Activated naive CD4-positive, alpha-beta T cell treated with anti-CD3 and anti-CD28 coated beads, Interleukin-2, amount 50 U/mL, for 24 hours (primary cell): Measurements from ENCODE around the gene DNAAF2.
A peak's percentile ranks its signal among the peaks of the same experiment; 100 is the strongest.
"Not testable (repeated sequence)": the region's sequence is repeated elsewhere in the genome, so short reads cannot be mapped to it uniquely, and the experiment has no call there.

ENCODE experiments used
- H3K27ac Mint-ChIP-seq: one replicate; pipeline ENCODE4 v1.8.0; 2021; ENCODE audit warnings: mild to moderate bottlenecking, mixed read lengths
- H3K27me3 Mint-ChIP-seq: one replicate; pipeline ENCODE4 v1.8.0; 2021; ENCODE audit warnings: mixed read lengths
- H3K36me3 Mint-ChIP-seq: one replicate; pipeline ENCODE4 v1.8.0; 2021; ENCODE audit warnings: mixed read lengths
- H3K4me1 Mint-ChIP-seq: one replicate; pipeline ENCODE4 v1.8.0; 2021; ENCODE audit warnings: mixed read lengths
- H3K4me3 Mint-ChIP-seq: one replicate; pipeline ENCODE4 v1.8.0; 2021; ENCODE audit warnings: mild to moderate bottlenecking, mixed read lengths
- H3K9me3 Mint-ChIP-seq: one replicate; pipeline ENCODE4 v1.8.0; 2021; ENCODE audit warnings: mixed read lengths

Gene DNAAF2

DNA sequence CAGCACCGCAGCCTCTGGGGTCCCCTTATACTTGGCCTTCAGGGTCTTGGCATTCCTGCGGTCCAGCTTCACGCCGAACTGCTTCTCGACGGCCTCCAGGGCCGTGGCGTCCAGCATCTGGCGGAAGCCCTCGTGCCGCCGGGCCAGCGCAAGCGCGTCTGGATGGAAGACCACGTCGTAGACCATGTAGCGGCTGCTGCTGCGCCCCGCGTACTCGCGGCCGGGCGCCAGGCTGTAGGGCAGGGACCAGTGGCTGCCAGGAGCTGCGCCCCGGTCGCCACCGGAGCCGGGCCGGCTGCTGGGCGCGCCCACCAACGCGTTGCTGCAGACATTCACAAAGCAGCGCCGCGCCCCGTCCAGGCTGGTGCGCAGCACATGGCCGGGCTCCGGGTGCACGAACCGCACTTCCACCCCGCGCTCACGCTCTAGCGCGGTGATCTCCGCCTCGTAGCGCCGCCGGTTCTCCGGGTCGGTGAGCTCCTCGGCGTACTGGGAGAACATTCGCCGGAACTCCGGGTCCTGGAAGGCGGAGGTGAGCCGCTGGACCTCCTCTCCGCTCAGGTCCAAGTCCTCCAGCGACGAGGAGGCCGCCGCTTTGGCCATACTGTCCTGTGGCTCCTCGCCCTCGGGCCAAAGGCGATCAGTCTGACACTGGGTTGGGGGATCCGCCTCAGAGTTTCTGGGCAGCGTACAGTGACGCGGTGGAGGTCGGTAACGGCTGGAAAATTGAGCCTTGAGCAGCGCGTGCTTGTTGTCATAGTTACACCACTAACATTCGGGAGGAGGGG, at the start of gene DNAAF2:
Gene DNAAF2, minus strand, starts transcription at position 698 of the 788 bp plus-strand sequence. Its CDS starts 95 bp downstream, at position 603.
- Mint-ChIP-seq H3K4me1 (peaks cover 55% of the 10 kb centered on the region), H3K9me3 (no peaks in the 10 kb centered on the region), H3K4me3 (peak within 1 kb of the TSS; percentile 99)

GRCh38 chr14:49679271-49679670, 44.2 kb upstream of the DNAAF2 start:
- Mint-ChIP-seq H3K9me3 (no peaks in the 10 kb centered on the region), H3K27ac (no peak overlapping the region), H3K36me3 (peaks cover 8% of the 10 kb centered on the region), H3K4me3 (no peak overlapping the region), H3K4me1 (no peaks in the 10 kb centered on the region), H3K27me3 (no peaks in the 10 kb centered on the region)

More for the DNA sequence above, at the start of gene DNAAF2:
- Mint-ChIP-seq H3K27ac (peak within 1 kb of the TSS; percentile 98), H3K27me3 (no peaks in the 10 kb centered on the region), H3K36me3 (peaks cover 11% of the 10 kb centered on the region)

DNA sequence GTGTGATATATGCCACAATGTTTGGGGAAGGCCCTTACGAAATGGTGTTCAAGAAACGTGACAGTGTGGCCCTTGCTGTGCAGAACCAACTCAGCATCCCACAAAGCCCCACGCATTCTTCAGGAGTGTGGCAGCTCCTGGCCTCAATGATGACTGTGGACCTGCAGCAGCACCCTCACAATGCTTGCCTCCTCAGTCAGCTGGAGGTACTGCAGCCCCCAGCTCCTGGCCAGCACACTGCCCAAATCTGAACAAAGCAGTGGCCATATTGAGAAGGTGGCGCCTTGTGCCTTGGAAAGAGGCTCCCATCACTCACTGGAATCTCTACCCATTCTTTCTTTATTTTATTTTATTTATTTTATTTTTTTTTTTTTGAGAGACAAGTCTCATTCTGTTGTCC, 42.6 kb upstream of the DNAAF2 start:
- H3K9me3 Mint-ChIP-seq = no peaks in the 10 kb centered on the region
- H3K4me3 Mint-ChIP-seq = no peak overlapping the region
- no peaks in the 10 kb centered on the region for H3K27me3 Mint-ChIP-seq
- no peak overlapping the region for H3K27ac Mint-ChIP-seq
- no peaks in the 10 kb centered on the region for H3K4me1 Mint-ChIP-seq
- H3K36me3 Mint-ChIP-seq = peaks cover 14% of the 10 kb centered on the region

DNA sequence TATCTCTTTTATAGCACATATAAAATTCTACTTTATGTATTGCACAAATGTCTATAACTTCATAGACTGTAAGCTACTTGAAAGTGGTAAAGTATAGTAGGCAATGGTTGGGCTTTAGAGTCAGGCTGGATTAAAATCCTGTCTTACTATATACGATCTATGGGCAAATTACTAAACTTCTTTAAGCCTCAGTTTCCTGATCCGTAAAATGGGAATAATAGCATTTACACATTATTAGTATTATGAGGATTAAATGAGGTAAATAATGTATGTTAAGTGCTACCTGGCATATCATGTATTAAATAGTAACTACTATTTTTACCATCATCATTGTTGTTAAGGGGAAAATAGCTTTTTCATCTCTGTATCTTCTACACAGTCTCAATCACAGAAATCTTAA, 38.5 kb upstream of the DNAAF2 start:
- Mint-ChIP-seq H3K36me3 (peaks cover 11% of the 10 kb centered on the region), H3K4me3 (no peak overlapping the region), H3K9me3 (no peaks in the 10 kb centered on the region), H3K27me3 (no peaks in the 10 kb centered on the region), H3K4me1 (no peaks in the 10 kb centered on the region), H3K27ac (no peak overlapping the region)

DNA sequence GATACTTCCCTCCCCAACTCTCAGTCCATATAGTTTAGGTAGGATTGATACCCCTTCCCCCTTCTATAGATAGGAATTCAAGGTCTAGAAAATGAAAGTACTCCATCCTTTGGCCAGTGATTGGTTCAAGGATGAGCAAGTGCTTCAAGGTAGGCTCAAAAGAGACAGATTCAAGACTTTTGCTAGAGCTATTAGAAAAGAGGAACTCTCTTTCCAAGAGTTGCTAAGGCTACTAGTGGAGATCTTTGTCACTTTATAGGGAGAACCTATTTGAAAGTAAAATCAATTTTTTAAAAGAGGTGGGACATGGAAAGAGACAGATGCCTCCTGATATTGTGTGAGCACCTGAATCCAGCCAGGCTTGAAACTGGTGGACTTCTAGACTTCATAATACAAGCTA, 35.4 kb upstream of the DNAAF2 start:
- no peak overlapping the region for H3K27ac Mint-ChIP-seq
- peaks cover 11% of the 10 kb centered on the region for H3K36me3 Mint-ChIP-seq
- no peaks in the 10 kb centered on the region for H3K4me1 Mint-ChIP-seq
- no peak overlapping the region for H3K4me3 Mint-ChIP-seq
- no peaks in the 10 kb centered on the region for H3K9me3 Mint-ChIP-seq
- H3K27me3 Mint-ChIP-seq = no peaks in the 10 kb centered on the region

GRCh38 chr14:49659526-49660455, 24.7 kb upstream of the DNAAF2 start:
- Mint-ChIP-seq H3K9me3 (no peaks in the 10 kb centered on the region), H3K4me1 (peaks cover 3% of the 10 kb centered on the region), H3K27me3 (no peaks in the 10 kb centered on the region), H3K4me3 (no peak overlapping the region), H3K36me3 (no peaks in the 10 kb centered on the region), H3K27ac (no peak overlapping the region)

DNA sequence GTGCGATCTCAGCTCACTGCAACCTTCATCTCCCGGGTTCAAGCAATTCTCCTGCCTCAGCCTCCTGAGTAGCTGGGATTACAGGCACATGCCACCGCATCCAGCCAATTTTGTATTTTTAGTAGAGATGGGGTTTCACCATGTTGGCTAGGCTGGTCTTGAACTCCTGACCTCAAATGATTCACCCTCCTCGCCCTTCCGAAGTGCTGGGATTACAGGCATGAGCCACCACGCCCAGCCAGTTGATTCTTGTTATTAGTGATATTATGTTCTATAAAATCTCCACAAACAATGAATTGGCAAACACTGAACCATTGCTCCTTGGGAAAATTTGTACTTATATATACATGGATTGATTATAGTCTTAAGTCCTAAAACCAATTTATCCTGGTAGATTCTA, 22.5 kb upstream of the DNAAF2 start:
- not testable (repeated sequence) for H3K36me3 Mint-ChIP-seq, H3K4me3 Mint-ChIP-seq, H3K9me3 Mint-ChIP-seq, H3K4me1 Mint-ChIP-seq, H3K27me3 Mint-ChIP-seq
- peak overlapping the region; percentile 46 for H3K27ac Mint-ChIP-seq

- Mint-ChIP-seq H3K27me3 (no peaks in the 10 kb centered on the region), H3K9me3 (no peaks in the 10 kb centered on the region), H3K36me3 (peaks cover 2% of the 10 kb centered on the region), H3K4me1 (peaks cover 3% of the 10 kb centered on the region), H3K27ac (no peak overlapping the region), H3K4me3 (no peak overlapping the region)
Measured at GRCh38 chr14:49654511-49654910, 19.5 kb upstream of the DNAAF2 start.

- Mint-ChIP-seq H3K4me3 (no peak overlapping the region), H3K36me3 (peaks cover 2% of the 10 kb centered on the region), H3K9me3 (no peaks in the 10 kb centered on the region), H3K4me1 (peaks cover 3% of the 10 kb centered on the region), H3K27ac (no peak overlapping the region), H3K27me3 (no peaks in the 10 kb centered on the region)
Measured at GRCh38 chr14:49653508-49653907, 18.5 kb upstream of the DNAAF2 start.

GRCh38 chr14:49642163-49642562, 7.1 kb upstream of the DNAAF2 start:
- H3K27me3 Mint-ChIP-seq = no peaks in the 10 kb centered on the region
- no peaks in the 10 kb centered on the region for H3K9me3 Mint-ChIP-seq
- H3K36me3 Mint-ChIP-seq = peaks cover 7% of the 10 kb centered on the region
- peak overlapping the region; percentile 42 for H3K27ac Mint-ChIP-seq
- peak overlapping the region; percentile 2 for H3K4me3 Mint-ChIP-seq
- peaks cover 62% of the 10 kb centered on the region for H3K4me1 Mint-ChIP-seq

GRCh38 chr14:49641697-49642129, 6.7 kb upstream of the DNAAF2 start:
- peaks cover 62% of the 10 kb centered on the region for H3K4me1 Mint-ChIP-seq
- H3K4me3 Mint-ChIP-seq = peak overlapping the region; percentile 2
- no peaks in the 10 kb centered on the region for H3K27me3 Mint-ChIP-seq
- H3K27ac Mint-ChIP-seq = peak overlapping the region; percentile 42
- H3K36me3 Mint-ChIP-seq = peaks cover 9% of the 10 kb centered on the region
- no peaks in the 10 kb centered on the region for H3K9me3 Mint-ChIP-seq

GRCh38 chr14:49640540-49641417, 5.7 kb upstream of the DNAAF2 start:
- H3K27ac Mint-ChIP-seq = peak overlapping the region; percentile 15

GRCh38 chr14:49637534-49638078, 2.6 kb upstream of the DNAAF2 start:
- H3K4me3 Mint-ChIP-seq = peak overlapping the region; percentile 48
- H3K36me3 Mint-ChIP-seq = peaks cover 11% of the 10 kb centered on the region
- no peaks in the 10 kb centered on the region for H3K9me3 Mint-ChIP-seq
- peak overlapping the region; percentile 18 for H3K27ac Mint-ChIP-seq
- peaks cover 65% of the 10 kb centered on the region for H3K4me1 Mint-ChIP-seq
- no peaks in the 10 kb centered on the region for H3K27me3 Mint-ChIP-seq

More at GRCh38 chr14:49640540-49641417, 5.7 kb upstream of the DNAAF2 start:
- Mint-ChIP-seq H3K36me3 (peaks cover 11% of the 10 kb centered on the region), H3K27me3 (no peaks in the 10 kb centered on the region), H3K9me3 (no peaks in the 10 kb centered on the region), H3K4me1 (peaks cover 70% of the 10 kb centered on the region), H3K4me3 (no peak overlapping the region)

GRCh38 chr14:49636866-49637265, 1.8 kb upstream of the DNAAF2 start:
- H3K27ac Mint-ChIP-seq = peak overlapping the region; percentile 67
- H3K36me3 Mint-ChIP-seq = peaks cover 11% of the 10 kb centered on the region
- H3K4me1 Mint-ChIP-seq = peaks cover 62% of the 10 kb centered on the region
- peak overlapping the region; percentile 91 for H3K4me3 Mint-ChIP-seq
- H3K9me3 Mint-ChIP-seq = no peaks in the 10 kb centered on the region
- H3K27me3 Mint-ChIP-seq = no peaks in the 10 kb centered on the region
